Measurements from ENCODE around the gene ICAM1.

The ICAM1 gene

GRCh38 chr19:10309423-10309822 lies 38.5 kb downstream of the ICAM1 start, which contains the start of gene ZGLP1:
TSS of gene ZGLP1 (minus strand) at chr19:10309815.
- no peak within 1 kb of the TSS for H3K4me3 ChIP-seq (ENCODE audit: low read length)
- no peak for TF ChIP-seq ZNF274 (IDR thresholded peaks at IDR 0.05; ENCODE audit: low read depth, low read length)

DNA sequence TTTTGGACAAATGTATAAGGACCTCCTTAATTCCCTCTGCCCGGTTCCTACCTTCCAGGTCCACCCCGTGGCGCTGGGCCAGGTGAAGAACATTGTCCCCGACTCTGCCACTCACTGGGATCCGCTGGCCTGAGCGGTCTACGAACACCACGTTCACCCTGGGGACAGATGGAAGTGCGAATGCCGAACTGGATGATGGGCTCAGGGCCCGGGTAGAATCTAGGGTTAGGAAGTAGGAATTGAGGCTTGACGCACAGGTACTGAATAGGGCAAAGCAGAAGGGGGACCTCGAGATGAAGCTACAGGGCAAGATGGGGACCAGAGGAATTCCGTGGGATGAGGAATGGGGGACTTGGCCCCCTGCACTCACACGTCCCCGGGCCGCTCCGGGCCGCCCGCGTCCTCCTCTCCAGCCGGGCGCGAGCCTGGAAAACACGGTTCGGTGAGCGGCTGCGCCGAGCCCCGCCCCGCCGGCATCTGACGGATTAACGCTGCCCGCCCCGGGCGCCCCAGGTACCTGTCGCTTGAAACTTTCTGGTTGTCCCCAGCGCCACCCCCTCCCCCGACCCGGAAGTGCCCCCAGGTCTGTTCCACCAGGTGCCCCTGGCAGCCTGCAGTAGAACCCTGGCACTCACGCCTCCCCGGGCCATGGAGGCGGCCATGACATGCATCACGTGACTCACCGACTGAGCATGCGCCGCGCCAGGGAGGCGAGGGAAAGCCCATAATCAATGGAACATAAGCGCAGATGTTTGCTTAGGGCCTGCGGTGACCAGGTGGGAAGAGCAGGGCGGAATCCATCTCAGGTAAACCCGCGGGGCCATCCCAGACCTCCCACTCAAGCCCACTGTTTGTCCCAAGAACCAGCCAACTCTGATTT lies 44.7 kb downstream of the ICAM1 start, which contains the start of gene FDX2:
Gene FDX2, minus strand, starts transcription at position 681 of the 880 bp plus-strand sequence. Its CDS starts 19 bp downstream, at position 662.
- TF ChIP-seq ZNF274 (IDR thresholded peaks at IDR 0.05; ENCODE audit: low read depth, low read length) = no peak
- peak within 1 kb of the TSS; percentile 64 for H3K4me3 ChIP-seq (ENCODE audit: low read length)

DNA sequence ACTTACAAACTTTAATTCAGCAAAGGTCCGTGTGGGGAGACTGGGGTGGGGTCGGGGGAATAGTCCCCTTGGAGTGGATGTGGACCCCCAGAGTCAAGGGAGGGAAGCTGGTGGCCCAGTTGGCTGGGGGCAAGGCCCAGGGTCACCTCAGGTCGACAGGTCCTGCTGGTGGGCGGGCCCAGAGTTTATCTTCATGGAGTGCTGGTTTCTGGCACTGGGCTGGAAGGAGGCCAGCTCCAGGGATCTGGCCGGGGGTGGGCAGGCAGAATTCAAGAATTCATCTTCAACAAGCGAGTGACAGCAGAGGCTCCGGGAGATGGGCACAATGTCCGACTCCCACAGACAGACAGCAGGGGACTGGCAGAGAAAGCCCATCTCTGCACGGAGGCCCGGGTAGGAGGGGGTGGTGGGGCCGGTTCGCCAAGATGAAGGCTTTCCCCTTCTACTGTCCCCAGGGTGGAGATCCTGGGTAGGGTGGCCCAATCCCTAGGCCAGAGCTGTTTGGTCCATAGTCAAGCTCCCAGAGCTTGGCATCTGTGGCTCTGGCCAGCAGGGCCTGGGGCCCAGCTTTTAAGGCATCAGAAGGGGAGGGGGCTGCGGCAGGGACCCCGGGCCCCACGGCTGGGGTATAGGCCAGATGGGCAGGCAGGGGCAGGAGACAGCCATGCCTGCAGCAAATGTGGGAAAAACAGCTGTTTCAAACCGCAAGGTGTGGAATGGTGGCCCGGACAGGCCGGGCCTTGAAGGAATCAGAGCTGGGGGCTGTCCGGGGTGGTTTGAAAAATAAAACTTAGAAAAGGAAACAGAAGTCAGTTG lies 45.5 kb downstream of the ICAM1 start:
- no peak overlapping the region; the same call in 1 of the 2 replicates for H3K4me3 ChIP-seq (ENCODE audit: low read length)

GRCh38 chr19:10317045-10317856 lies 46.3 kb downstream of the ICAM1 start:
- TF ChIP-seq ZNF274 (IDR thresholded peaks at IDR 0.05; ENCODE audit: low read depth, low read length) = no peak
- no peak overlapping the region for H3K4me3 ChIP-seq (ENCODE audit: low read length)

More for the DNA sequence above, 45.5 kb downstream of the ICAM1 start:
- TF ChIP-seq ZNF274 (IDR thresholded peaks at IDR 0.05; ENCODE audit: low read depth, low read length) = no peak

DNA sequence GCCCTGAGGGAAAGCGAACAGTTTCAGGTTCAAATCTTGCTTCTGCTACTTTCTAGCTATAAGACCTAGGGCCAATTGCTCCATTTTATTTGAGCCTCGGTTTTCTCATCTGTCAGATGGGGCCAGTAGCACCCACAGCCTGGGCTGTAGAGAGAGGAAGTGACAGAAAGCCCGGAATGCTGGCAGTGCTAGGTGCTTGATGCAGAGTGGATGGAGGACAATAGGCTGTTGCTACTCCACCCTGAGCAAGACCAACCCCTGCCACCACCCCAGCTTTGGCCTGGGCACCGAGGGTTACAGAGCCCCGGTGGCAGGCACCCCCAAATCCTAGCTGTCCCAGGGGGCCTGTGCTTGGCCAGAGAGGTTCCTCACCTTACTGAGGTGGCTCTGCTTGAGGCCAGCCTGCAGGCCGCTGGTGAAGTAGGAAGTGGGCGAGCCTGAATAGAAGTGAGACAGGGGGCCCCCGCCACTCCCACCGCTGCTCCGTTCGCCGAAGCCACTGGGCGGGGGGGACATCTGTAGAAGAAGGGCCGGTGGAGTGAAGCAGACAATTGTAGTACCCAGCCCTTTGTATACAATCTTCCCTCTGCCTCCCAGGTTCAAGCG lies 47.0 kb downstream of the ICAM1 start:
- H3K4me3 ChIP-seq (ENCODE audit: low read length) = no peak overlapping the region
- TF ChIP-seq ZNF274 (IDR thresholded peaks at IDR 0.05; ENCODE audit: low read depth, low read length) = no peak

DNA sequence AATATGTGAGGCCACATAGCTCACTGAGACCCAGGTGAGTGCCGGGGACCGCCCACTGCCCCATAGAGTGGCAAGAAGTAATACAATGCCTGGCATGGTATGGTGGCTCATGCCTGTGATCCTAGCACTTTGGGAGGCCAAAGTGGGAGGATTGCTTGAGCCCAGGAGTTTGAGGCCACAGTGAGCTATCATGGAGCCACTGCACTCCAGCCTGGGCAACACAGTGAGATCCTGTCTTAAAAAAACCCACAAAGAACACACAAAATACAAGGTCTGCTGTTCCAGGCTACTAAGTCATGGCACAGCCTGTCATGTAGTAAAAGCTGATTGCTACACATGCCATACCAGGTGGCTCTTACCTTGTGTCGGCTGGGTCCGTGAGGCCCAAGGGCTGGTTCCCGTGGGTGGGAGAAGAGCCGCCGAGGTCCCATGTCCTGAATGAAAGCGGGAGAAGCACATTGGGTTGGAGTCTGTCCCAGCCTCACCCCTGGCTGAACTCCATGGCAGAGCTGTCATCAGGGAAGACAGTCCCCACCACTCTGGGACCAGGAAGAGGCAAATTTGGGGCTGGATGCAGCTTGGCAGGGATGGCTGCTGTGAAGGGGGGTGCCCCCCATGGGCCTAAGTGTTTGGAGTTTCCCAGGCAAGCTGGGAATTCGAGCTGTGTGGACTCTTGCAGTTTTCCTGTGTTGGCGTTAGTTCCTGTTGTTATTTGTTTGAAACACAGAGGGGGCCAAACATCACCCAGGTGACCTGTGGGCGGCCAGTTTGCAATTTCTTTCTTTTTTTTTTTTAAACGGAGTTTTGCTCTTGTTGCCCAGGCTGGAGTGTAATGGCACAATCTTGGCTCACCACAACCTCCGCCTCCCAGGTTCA lies 48.1 kb downstream of the ICAM1 start:
- no peak overlapping the region for H3K4me3 ChIP-seq (ENCODE audit: low read length)

GRCh38 chr19:10320602-10321416 lies 49.9 kb downstream of the ICAM1 start:
- H3K4me3 ChIP-seq (ENCODE audit: low read length) = no peak overlapping the region
- TF ChIP-seq ZNF274 (IDR thresholded peaks at IDR 0.05; ENCODE audit: low read depth, low read length) = no peak

More for the DNA sequence above, 48.1 kb downstream of the ICAM1 start:
- no peak for TF ChIP-seq ZNF274 (IDR thresholded peaks at IDR 0.05; ENCODE audit: low read depth, low read length)

- H3K4me3 ChIP-seq (ENCODE audit: low read length) = no peak overlapping the region
- TF ChIP-seq ZNF274 (IDR thresholded peaks at IDR 0.05; ENCODE audit: low read depth, low read length) = no peak
Observed at GRCh38 chr19:10321417-10321797, 50.5 kb downstream of the ICAM1 start.

DNA sequence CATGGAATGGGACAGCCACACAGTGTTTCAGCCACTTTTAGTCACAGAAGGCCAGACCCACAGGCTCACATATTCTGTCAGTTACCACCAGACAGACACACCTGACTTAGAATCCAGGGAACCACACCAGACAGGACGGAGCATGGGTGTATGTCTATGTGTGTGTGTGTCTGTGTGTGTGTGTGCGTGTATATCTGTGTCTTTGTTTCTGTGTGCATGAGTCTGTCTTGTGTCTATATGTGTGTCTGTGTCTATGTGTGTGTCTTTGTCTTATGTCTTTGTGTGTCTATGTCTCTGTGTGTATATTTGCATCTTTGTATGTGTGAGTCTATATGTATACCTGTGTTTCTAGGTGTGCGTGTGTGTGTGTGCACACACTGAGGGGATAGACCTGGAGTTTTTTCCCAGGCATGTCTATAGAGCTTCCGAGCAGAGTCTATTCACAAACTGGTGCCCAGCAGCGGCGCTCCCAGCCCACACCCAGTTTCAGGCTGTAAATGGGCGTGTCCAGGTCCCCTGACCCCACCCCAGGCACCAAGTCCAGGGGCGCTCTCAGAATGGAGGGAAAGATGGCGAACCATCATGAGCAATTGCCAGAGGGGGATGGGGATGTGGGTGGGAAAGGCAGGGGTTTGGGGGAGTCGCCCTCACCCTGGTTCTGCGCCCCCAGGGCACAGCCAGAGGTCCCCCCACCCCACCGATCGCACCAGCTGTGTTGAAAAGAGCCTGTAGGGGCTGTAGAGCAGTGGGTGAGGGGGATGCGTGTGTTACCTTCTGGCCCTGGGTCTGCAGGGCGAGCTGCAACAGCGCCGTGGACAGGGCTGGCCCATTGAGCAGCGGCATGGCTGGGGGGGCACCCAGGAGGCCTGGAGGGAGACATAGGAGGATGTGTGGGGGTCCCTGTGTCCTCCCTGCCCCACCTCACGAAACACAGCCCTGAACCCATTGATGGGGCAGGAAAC lies 51.2 kb downstream of the ICAM1 start:
- no peak for TF ChIP-seq ZNF274 (IDR thresholded peaks at IDR 0.05; ENCODE audit: low read depth, low read length)
- H3K4me3 ChIP-seq (ENCODE audit: low read length) = no peak overlapping the region

DNA sequence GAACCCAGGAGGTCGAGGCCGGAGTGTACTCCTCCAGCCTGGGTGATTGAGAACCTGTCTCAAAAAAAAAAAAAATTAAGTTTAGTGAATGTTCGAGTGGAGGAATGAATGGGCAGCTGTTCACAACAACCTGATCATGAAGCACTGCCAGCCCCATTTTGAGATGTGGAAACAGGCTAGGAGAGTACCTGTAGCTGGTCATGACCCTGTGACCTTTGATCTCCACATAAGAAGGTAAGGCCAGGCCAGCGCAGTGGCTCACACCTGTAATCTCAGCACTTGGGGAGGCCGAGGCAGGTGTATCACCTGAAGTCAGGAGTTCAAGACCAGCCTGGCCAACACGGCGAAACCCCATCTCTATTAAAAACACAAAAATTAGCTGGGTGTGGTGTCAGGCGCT lies 54.8 kb downstream of the ICAM1 start:
- no peak for TF ChIP-seq ZNF274 (IDR thresholded peaks at IDR 0.05; ENCODE audit: low read depth, low read length)
- H3K4me3 ChIP-seq (ENCODE audit: low read length) = no peak overlapping the region

DNA sequence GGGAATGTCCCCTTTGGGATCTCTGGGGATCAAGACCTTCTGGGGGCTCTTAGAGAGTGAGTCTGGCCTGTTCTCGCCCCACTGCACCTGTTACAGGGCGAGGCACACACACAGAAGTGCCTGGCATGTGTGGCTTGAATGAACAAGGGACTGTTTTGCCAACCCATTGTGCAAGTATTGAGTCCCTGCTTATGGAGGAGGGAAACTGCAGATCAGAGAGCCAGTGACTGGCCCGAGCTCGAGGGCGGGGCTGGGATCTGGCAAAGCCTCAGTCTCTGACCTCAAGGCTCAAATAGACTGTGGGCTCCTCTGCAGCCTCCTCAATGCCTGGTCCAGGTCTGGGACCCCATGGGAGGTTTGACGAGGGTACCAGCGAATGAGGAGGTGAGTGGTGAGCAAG lies 56.9 kb downstream of the ICAM1 start:
- no peak for TF ChIP-seq ZNF274 (IDR thresholded peaks at IDR 0.05; ENCODE audit: low read depth, low read length)
- no peak overlapping the region for H3K4me3 ChIP-seq (ENCODE audit: low read length)
